Measurements from ENCODE around the gene CAMK2D.

Gene CAMK2D

DNA sequence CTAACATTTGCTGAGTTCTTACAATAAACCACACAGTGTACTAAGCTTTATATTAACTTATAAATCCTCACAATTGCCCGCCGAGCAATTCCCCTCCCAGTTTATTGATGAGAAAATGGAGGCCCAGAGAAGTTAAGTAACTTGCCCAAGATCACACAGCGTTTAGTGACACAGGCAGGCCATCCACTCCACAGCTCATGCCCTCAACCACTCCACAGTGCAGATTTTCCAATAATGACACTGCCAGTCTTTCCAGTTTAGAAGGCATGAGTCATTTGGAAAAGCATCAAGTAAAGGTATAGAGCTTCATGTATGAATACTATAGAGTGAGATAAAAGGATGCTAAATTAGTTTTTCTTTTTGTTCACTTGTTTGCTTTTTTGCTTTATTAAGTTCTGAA lies 208.5 kb downstream of the CAMK2D start:
- H3K27ac ChIP-seq (ENCODE audit: low read depth, low read length), result no peak overlapping the region
- H3K4me3 ChIP-seq (ENCODE audit: low read depth, low read length), result no peak overlapping the region
- H3K27me3 ChIP-seq (ENCODE audit: control insufficient read depth, insufficient read depth, low read length), result no peaks in the 10 kb centered on the region
- H3K9me3 ChIP-seq (ENCODE audit: control insufficient read depth, insufficient read depth, low read length), result no peaks in the 10 kb centered on the region
- no peaks in the 10 kb centered on the region for H3K36me3 ChIP-seq (ENCODE audit: control insufficient read depth, insufficient read depth, low read length)
- peaks cover 2% of the 10 kb centered on the region; the same call in 1 of the 2 replicates for H3K4me1 ChIP-seq (ENCODE audit: control insufficient read depth, insufficient read depth, low read length)
- no peak overlapping the region for H3K9ac ChIP-seq (ENCODE audit: low read depth, low read length)

GRCh38 chr4:113550510-113550909 lies 211.0 kb downstream of the CAMK2D start:
- no peak overlapping the region for H3K27ac ChIP-seq (ENCODE audit: low read depth, low read length)
- H3K9me3 ChIP-seq (ENCODE audit: control insufficient read depth, insufficient read depth, low read length), result no peaks in the 10 kb centered on the region
- H3K9ac ChIP-seq (ENCODE audit: low read depth, low read length), result no peak overlapping the region
- H3K27me3 ChIP-seq (ENCODE audit: control insufficient read depth, insufficient read depth, low read length), result no peaks in the 10 kb centered on the region
- no peaks in the 10 kb centered on the region for H3K36me3 ChIP-seq (ENCODE audit: control insufficient read depth, insufficient read depth, low read length)
- H3K4me1 ChIP-seq (ENCODE audit: control insufficient read depth, insufficient read depth, low read length), result peaks cover 7% of the 10 kb centered on the region
- no peak overlapping the region for H3K4me3 ChIP-seq (ENCODE audit: low read depth, low read length)

DNA sequence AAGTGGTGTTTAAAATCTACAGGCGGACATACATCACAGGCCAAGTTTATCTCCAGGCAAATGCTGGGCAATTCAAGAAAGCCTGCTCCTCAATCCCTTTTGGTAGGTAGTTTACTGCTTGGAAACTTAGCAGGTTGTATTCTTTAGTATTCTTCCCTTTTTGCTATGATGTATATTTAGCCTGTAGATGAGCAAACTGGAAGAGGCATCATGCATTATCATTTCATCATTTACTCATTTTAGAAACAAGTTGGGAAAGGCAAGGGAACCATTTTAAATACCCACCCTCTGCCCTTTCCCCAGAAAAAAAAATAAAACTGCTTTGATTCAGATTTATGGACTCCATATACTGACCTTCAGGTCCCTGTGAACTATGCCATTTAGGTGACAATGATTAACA lies 213.2 kb downstream of the CAMK2D start:
- Histone ChIP-seq H3K36me3 (ENCODE audit: control insufficient read depth, insufficient read depth, low read length) (no peaks in the 10 kb centered on the region), H3K4me1 (ENCODE audit: control insufficient read depth, insufficient read depth, low read length) (peaks cover 7% of the 10 kb centered on the region), H3K27ac (ENCODE audit: low read depth, low read length) (no peak overlapping the region), H3K4me3 (ENCODE audit: low read depth, low read length) (no peak overlapping the region), H3K9ac (ENCODE audit: low read depth, low read length) (no peak overlapping the region), H3K27me3 (ENCODE audit: control insufficient read depth, insufficient read depth, low read length) (no peaks in the 10 kb centered on the region), H3K9me3 (ENCODE audit: control insufficient read depth, insufficient read depth, low read length) (no peaks in the 10 kb centered on the region)

GRCh38 chr4:113547487-113548042 lies 214.0 kb downstream of the CAMK2D start:
- no peaks in the 10 kb centered on the region for H3K27me3 ChIP-seq (ENCODE audit: control insufficient read depth, insufficient read depth, low read length)
- no peak overlapping the region for H3K4me3 ChIP-seq (ENCODE audit: low read depth, low read length)
- H3K4me1 ChIP-seq (ENCODE audit: control insufficient read depth, insufficient read depth, low read length), result peaks cover 7% of the 10 kb centered on the region
- no peaks in the 10 kb centered on the region for H3K9me3 ChIP-seq (ENCODE audit: control insufficient read depth, insufficient read depth, low read length)
- no peaks in the 10 kb centered on the region for H3K36me3 ChIP-seq (ENCODE audit: control insufficient read depth, insufficient read depth, low read length)
- no peak overlapping the region for H3K27ac ChIP-seq (ENCODE audit: low read depth, low read length)
- H3K9ac ChIP-seq (ENCODE audit: low read depth, low read length), result no peak overlapping the region

- H3K27me3 ChIP-seq (ENCODE audit: control insufficient read depth, insufficient read depth, low read length), result no peaks in the 10 kb centered on the region
- H3K4me3 ChIP-seq (ENCODE audit: low read depth, low read length), result no peak overlapping the region
- no peaks in the 10 kb centered on the region for H3K36me3 ChIP-seq (ENCODE audit: control insufficient read depth, insufficient read depth, low read length)
- no peak overlapping the region for H3K9ac ChIP-seq (ENCODE audit: low read depth, low read length)
- H3K4me1 ChIP-seq (ENCODE audit: control insufficient read depth, insufficient read depth, low read length), result no peaks in the 10 kb centered on the region
- no peaks in the 10 kb centered on the region for H3K9me3 ChIP-seq (ENCODE audit: control insufficient read depth, insufficient read depth, low read length)
- no peak overlapping the region for H3K27ac ChIP-seq (ENCODE audit: low read depth, low read length)
Measured at GRCh38 chr4:113541933-113542332, 219.6 kb downstream of the CAMK2D start.

DNA sequence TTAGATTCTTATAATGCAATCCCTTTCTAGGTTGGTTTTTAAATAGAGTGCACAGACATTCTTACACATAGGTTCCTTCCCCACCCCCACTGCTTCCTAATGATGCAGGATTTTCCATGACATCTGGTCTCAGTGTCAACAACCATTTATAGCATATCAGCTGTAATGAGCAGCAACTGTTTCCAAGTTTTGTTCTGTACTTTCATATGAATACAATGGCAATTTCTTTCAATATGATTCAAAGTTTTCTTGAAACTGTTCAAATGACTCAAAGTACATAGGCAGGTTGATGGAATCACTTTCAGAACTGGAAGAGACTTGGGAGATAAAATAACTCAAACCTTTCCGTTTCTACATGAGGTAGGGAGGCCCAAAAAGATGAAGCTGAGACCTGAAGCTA lies 220.7 kb downstream of the CAMK2D start:
- H3K9ac ChIP-seq (ENCODE audit: low read depth, low read length), result no peak overlapping the region
- no peaks in the 10 kb centered on the region for H3K27me3 ChIP-seq (ENCODE audit: control insufficient read depth, insufficient read depth, low read length)
- no peak overlapping the region for H3K27ac ChIP-seq (ENCODE audit: low read depth, low read length)
- H3K36me3 ChIP-seq (ENCODE audit: control insufficient read depth, insufficient read depth, low read length), result no peaks in the 10 kb centered on the region
- H3K4me3 ChIP-seq (ENCODE audit: low read depth, low read length), result no peak overlapping the region
- no peaks in the 10 kb centered on the region for H3K4me1 ChIP-seq (ENCODE audit: control insufficient read depth, insufficient read depth, low read length)
- H3K9me3 ChIP-seq (ENCODE audit: control insufficient read depth, insufficient read depth, low read length), result no peaks in the 10 kb centered on the region

- Histone ChIP-seq H3K9me3 (ENCODE audit: control insufficient read depth, insufficient read depth, low read length) (no peaks in the 10 kb centered on the region), H3K27me3 (ENCODE audit: control insufficient read depth, insufficient read depth, low read length) (no peaks in the 10 kb centered on the region), H3K27ac (ENCODE audit: low read depth, low read length) (no peak overlapping the region), H3K4me1 (ENCODE audit: control insufficient read depth, insufficient read depth, low read length) (no peaks in the 10 kb centered on the region; the same call in 1 of the 2 replicates), H3K9ac (ENCODE audit: low read depth, low read length) (no peak overlapping the region), H3K4me3 (ENCODE audit: low read depth, low read length) (no peak overlapping the region), H3K36me3 (ENCODE audit: control insufficient read depth, insufficient read depth, low read length) (no peaks in the 10 kb centered on the region)
Measured at GRCh38 chr4:113539408-113539807, 222.1 kb downstream of the CAMK2D start.

DNA sequence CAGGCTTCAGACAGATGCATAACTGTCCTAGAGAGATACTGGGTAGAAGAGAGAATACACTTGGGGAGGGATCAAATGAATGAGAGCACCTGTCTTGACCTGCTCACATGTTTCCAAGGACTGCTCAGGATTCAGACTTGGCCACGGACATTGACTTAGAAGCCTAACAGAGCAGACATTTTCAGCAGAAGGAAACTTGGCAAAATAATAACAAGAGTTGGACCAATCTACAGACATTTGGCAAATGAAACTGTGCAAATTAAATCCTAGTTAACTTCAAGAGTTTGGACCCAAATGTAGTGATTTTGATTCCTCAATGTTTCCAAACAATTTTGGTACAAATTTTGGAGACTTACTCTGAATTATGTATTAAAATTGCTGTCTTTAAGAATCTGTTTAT lies 223.9 kb downstream of the CAMK2D start:
- Histone ChIP-seq H3K9me3 (ENCODE audit: control insufficient read depth, insufficient read depth, low read length) (no peaks in the 10 kb centered on the region), H3K27me3 (ENCODE audit: control insufficient read depth, insufficient read depth, low read length) (no peaks in the 10 kb centered on the region), H3K4me1 (ENCODE audit: control insufficient read depth, insufficient read depth, low read length) (no peaks in the 10 kb centered on the region; the same call in 1 of the 2 replicates), H3K9ac (ENCODE audit: low read depth, low read length) (no peak overlapping the region), H3K4me3 (ENCODE audit: low read depth, low read length) (no peak overlapping the region), H3K27ac (ENCODE audit: low read depth, low read length) (no peak overlapping the region), H3K36me3 (ENCODE audit: control insufficient read depth, insufficient read depth, low read length) (no peaks in the 10 kb centered on the region)

- H3K27ac ChIP-seq (ENCODE audit: low read depth, low read length), result no peak overlapping the region
- H3K4me3 ChIP-seq (ENCODE audit: low read depth, low read length), result no peak overlapping the region
- H3K27me3 ChIP-seq (ENCODE audit: control insufficient read depth, insufficient read depth, low read length), result no peaks in the 10 kb centered on the region
- H3K4me1 ChIP-seq (ENCODE audit: control insufficient read depth, insufficient read depth, low read length), result no peaks in the 10 kb centered on the region; the same call in 1 of the 2 replicates
- no peaks in the 10 kb centered on the region for H3K9me3 ChIP-seq (ENCODE audit: control insufficient read depth, insufficient read depth, low read length)
- H3K9ac ChIP-seq (ENCODE audit: low read depth, low read length), result no peak overlapping the region
- no peaks in the 10 kb centered on the region for H3K36me3 ChIP-seq (ENCODE audit: control insufficient read depth, insufficient read depth, low read length)
Measured at GRCh38 chr4:113537203-113537602, 224.3 kb downstream of the CAMK2D start.

DNA sequence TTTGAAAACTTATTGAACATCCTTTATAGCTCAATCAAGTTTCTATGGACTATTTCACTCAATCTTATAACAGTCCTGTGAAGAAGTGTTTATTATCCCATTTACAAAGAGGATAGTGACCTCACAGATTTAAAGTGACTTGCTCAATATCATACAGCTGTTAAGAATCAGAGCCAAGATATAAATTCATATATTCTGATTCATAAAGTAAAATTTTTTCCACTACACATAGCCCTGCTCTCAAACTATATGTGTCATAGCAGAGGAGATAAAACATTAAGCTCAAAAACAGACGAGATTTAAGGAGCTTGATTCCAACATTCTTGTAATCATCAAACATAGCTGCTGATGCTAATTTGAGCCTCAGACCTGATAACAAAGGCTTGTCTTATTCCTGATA lies 226.8 kb downstream of the CAMK2D start:
- no peak overlapping the region for H3K9ac ChIP-seq (ENCODE audit: low read depth, low read length)
- H3K27ac ChIP-seq (ENCODE audit: low read depth, low read length), result no peak overlapping the region
- no peaks in the 10 kb centered on the region for H3K9me3 ChIP-seq (ENCODE audit: control insufficient read depth, insufficient read depth, low read length)
- no peaks in the 10 kb centered on the region; the same call in 1 of the 2 replicates for H3K4me1 ChIP-seq (ENCODE audit: control insufficient read depth, insufficient read depth, low read length)
- no peaks in the 10 kb centered on the region for H3K36me3 ChIP-seq (ENCODE audit: control insufficient read depth, insufficient read depth, low read length)
- no peak overlapping the region for H3K4me3 ChIP-seq (ENCODE audit: low read depth, low read length)
- H3K27me3 ChIP-seq (ENCODE audit: control insufficient read depth, insufficient read depth, low read length), result no peaks in the 10 kb centered on the region

GRCh38 chr4:113531572-113531971 lies 230.0 kb downstream of the CAMK2D start:
- Histone ChIP-seq H3K27ac (ENCODE audit: low read depth, low read length) (no peak overlapping the region), H3K27me3 (ENCODE audit: control insufficient read depth, insufficient read depth, low read length) (no peaks in the 10 kb centered on the region), H3K4me3 (ENCODE audit: low read depth, low read length) (no peak overlapping the region), H3K36me3 (ENCODE audit: control insufficient read depth, insufficient read depth, low read length) (no peaks in the 10 kb centered on the region), H3K9ac (ENCODE audit: low read depth, low read length) (no peak overlapping the region), H3K9me3 (ENCODE audit: control insufficient read depth, insufficient read depth, low read length) (no peaks in the 10 kb centered on the region), H3K4me1 (ENCODE audit: control insufficient read depth, insufficient read depth, low read length) (peaks cover 10% of the 10 kb centered on the region; the same call in 1 of the 2 replicates)
